Measurements from ENCODE around the gene CFAP74. TPM values are rescaled to one million over a fixed set of nuclear protein-coding genes. Genes with fewer than 3 reads are reported as not detected.
"Not testable (repeated sequence)": the region's sequence is repeated elsewhere in the genome, so short reads cannot be mapped to it uniquely, and the experiment has no call there.

The CFAP74 gene
- total RNA-seq, 2 donors from 2014 or later: under 0.01 TPM; not detected in 1

GRCh38 chr1:1889847-1890505 is 113.6 kb downstream of the CFAP74 start:
- WGBS, 2 donors: 1 to 2% methylated on average over 6 to 65 of the region's 88 CpGs
- intact Hi-C loops (cut with DNase I): loop anchor here (5.0 to 10.0 kb wide), 2 partner anchors 55 to 103 kb away; no protein-coding TSS in a partner anchor
- DNase-seq: peak in 3 of 4 donors; percentile 42 to 55 (median 44)

DNA sequence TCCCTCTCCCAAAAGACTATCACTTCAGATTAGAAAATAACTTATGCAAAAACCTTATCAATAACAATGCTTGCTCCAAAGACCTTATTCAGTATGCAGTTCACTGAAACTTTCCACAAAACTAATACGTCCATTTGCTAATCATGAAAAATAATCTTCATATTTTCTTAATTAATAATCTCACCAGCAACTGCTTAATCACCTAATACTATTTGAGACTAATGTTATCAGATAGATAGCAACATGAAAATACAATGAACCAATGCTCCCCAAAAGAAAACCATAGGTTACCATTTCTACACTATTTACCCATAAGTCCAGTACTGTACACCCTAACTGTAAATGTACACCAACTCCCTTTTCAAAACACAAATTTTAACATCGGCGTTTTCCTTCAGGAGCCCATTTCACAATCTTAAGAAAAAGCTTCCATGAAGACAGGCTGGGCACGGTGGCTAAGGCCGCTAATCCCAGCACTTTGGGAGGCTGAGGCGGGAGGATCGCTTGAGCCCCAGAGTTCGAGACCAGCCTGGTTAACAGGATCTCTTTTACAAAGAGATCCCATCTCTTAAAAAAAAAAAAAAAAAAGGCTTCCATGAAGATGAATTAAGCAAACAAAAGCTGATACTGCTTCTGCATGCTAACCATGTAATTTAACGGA is 114.4 kb downstream of the CFAP74 start:
- Histone ChIP-seq H3K27me3 (no peaks in the 10 kb centered on the region), H3K4me1 (peaks cover 52% of the 10 kb centered on the region), H3K36me3 (replicated peaks in 1 of 2; ENCODE audit: insufficient read depth in 1 of 2, low read depth in 2 of 2) (no peaks in the 10 kb centered on the region), H3K4me3 (peak overlapping the region in 1 of 2 donors; percentile 81), H3K27ac (peak overlapping the region in 3 of 4 donors; percentile 81 to 96 (median 91)), H3K9me3 (no peaks in the 10 kb centered on the region)
- no peak for TF ChIP-seq POLR2A (IDR thresholded peaks at IDR 0.05)
- TF ChIP-seq, protein P1, sequence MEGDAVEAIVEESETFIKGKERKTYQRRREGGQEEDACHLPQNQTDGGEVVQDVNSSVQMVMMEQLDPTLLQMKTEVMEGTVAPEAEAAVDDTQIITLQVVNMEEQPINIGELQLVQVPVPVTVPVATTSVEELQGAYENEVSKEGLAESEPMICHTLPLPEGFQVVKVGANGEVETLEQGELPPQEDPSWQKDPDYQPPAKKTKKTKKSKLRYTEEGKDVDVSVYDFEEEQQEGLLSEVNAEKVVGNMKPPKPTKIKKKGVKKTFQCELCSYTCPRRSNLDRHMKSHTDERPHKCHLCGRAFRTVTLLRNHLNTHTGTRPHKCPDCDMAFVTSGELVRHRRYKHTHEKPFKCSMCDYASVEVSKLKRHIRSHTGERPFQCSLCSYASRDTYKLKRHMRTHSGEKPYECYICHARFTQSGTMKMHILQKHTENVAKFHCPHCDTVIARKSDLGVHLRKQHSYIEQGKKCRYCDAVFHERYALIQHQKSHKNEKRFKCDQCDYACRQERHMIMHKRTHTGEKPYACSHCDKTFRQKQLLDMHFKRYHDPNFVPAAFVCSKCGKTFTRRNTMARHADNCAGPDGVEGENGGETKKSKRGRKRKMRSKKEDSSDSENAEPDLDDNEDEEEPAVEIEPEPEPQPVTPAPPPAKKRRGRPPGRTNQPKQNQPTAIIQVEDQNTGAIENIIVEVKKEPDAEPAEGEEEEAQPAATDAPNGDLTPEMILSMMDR (IDR thresholded peaks at IDR 0.05): no peak
- no peak for ATAC-seq
- intact Hi-C loops (cut with DNase I): loop anchor here (5.0 to 10.0 kb wide), 2 partner anchors 54 to 102 kb away; no protein-coding TSS in a partner anchor
- no peak for DNase-seq
- 14 to 26% methylated on average over 9 of the region's 9 CpGs for WGBS, 2 donors

More at GRCh38 chr1:1889847-1890505, 113.6 kb downstream of the CFAP74 start:
- peak; percentile 22 for ATAC-seq
- Histone ChIP-seq H3K9me3 (no peaks in the 10 kb centered on the region), H3K4me1 (peaks cover 59% of the 10 kb centered on the region), H3K27ac (peak overlapping the region; percentile 76 to 96 (median 86)), H3K27me3 (no peaks in the 10 kb centered on the region), H3K36me3 (replicated peaks in 1 of 2; ENCODE audit: insufficient read depth in 1 of 2, low read depth in 2 of 2) (no peaks in the 10 kb centered on the region), H3K4me3 (peak overlapping the region; percentile 71 to 81)
- TF ChIP-seq POLR2A (IDR thresholded peaks at IDR 0.05): peak in 1 of 3 donors; percentile 11
- TF ChIP-seq, protein P1 (IDR thresholded peaks at IDR 0.05): no peak

DNA sequence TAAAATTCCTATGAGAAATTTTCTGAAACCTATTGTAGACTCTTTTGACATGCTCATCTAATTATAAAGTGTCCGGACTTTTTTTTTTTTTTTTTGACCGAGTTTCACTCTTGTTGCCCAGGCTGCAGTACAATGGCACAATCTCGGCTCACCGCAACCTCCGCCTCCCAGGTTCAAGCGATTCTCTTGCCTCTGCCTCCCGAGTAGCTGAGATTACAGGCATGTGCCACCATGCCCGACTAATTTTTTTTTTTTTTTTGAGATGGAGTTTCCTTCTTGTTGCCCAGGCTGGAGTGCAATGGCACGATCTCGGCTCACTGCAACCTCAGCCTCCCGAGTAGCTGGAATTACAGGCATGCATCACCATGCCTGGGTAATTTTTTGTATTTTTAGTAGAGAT is 119.7 kb downstream of the CFAP74 start:
- DNase-seq; H3K9me3 ChIP-seq; H3K4me3 ChIP-seq; H3K27ac ChIP-seq; ATAC-seq; H3K27me3 ChIP-seq; H3K36me3 ChIP-seq (replicated peaks in 1 of 2; ENCODE audit: insufficient read depth in 1 of 2, low read depth in 2 of 2): not testable (repeated sequence)
- peaks cover 67% of the 10 kb centered on the region for H3K4me1 ChIP-seq
- intact Hi-C loops (cut with DNase I): loop anchor here (10.0 kb wide), 1 partner anchor 49 kb away; no protein-coding TSS in a partner anchor
- 78 to 94% methylated on average over 11 of the region's 11 CpGs for WGBS, 2 donors

- intact Hi-C loops (cut with DNase I): loop anchor here (10.0 kb wide), 1 partner anchor 48 kb away; no protein-coding TSS in a partner anchor
- H3K9me3 ChIP-seq: no peaks in the 10 kb centered on the region
- H3K27ac ChIP-seq: peak overlapping the region in 2 of 4 donors; percentile 7 to 44
- peaks cover 65% of the 10 kb centered on the region for H3K4me1 ChIP-seq
- no peaks in the 10 kb centered on the region for H3K27me3 ChIP-seq
- ATAC-seq (no peak), DNase-seq (no peak)
- WGBS, 2 donors: 54 to 55% methylated on average over 4 of the region's 4 CpGs
- no peaks in the 10 kb centered on the region for H3K36me3 ChIP-seq (replicated peaks in 1 of 2; ENCODE audit: insufficient read depth in 1 of 2, low read depth in 2 of 2)
- no peak overlapping the region for H3K4me3 ChIP-seq
- TF ChIP-seq, protein P1 (IDR thresholded peaks at IDR 0.05): no peak
- TF ChIP-seq POLR2A (IDR thresholded peaks at IDR 0.05): no peak
Observed at GRCh38 chr1:1883092-1883873, 120.3 kb downstream of the CFAP74 start.
